ENCODE data around the gene MEIOB.

MEIOB gene

GRCh38 chr16:1793578-1794220 is 78.3 kb downstream of the MEIOB start, which contains the start of gene IGFALS:
Gene IGFALS (minus strand): TSS chr16:1793705. CDS start chr16:1793652, 53 bp downstream.
- TF ChIP-seq TCF4 (CRISPR knock-in tag; IDR thresholded peaks at IDR 0.05; ENCODE audit: borderline replicate concordance) (no peak), OSR1 (CRISPR knock-in tag; IDR thresholded peaks at IDR 0.05) (no peak), PPARA (CRISPR knock-in tag; IDR thresholded peaks at IDR 0.05; ENCODE audit: borderline replicate concordance) (no peak), CSDC2 (CRISPR knock-in tag; IDR thresholded peaks at IDR 0.05) (no peak), TOX (CRISPR knock-in tag; IDR thresholded peaks at IDR 0.05; ENCODE audit: borderline replicate concordance) (no peak), POU6F1 (CRISPR knock-in tag; IDR thresholded peaks at IDR 0.05; ENCODE audit: borderline replicate concordance, low read depth) (no peak), ARNTL (CRISPR knock-in tag; IDR thresholded peaks at IDR 0.05; ENCODE audit: borderline replicate concordance, low read depth) (no peak), ESRRG (CRISPR knock-in tag; IDR thresholded peaks at IDR 0.05) (no peak), GLIS3 (CRISPR knock-in tag; IDR thresholded peaks at IDR 0.05) (no peak), PATZ1 (CRISPR knock-in tag; IDR thresholded peaks at IDR 0.05; ENCODE audit: borderline replicate concordance) (no peak), TSHZ2 (CRISPR knock-in tag; IDR thresholded peaks at IDR 0.05) (no peak)
- no peak; the same call in 2 of the 3 replicates for ATAC-seq

GRCh38 chr16:1792836-1793577 is 79.0 kb downstream of the MEIOB start:
- ATAC-seq, result no peak
- no peak for TF ChIP-seq GLIS3 (CRISPR knock-in tag; IDR thresholded peaks at IDR 0.05)
- TF ChIP-seq ZFP3 (CRISPR knock-in tag; IDR thresholded peaks at IDR 0.05), result no peak
- TF ChIP-seq POU6F1 (CRISPR knock-in tag; IDR thresholded peaks at IDR 0.05; ENCODE audit: borderline replicate concordance, low read depth), result no peak
- TF ChIP-seq ZNF70 (CRISPR knock-in tag; IDR thresholded peaks at IDR 0.05), result no peak
- no peak for TF ChIP-seq TCF4 (CRISPR knock-in tag; IDR thresholded peaks at IDR 0.05; ENCODE audit: borderline replicate concordance)
- no peak for TF ChIP-seq BACH2 (CRISPR knock-in tag; IDR thresholded peaks at IDR 0.05; ENCODE audit: borderline replicate concordance)
- no peak for TF ChIP-seq ZNF8 (CRISPR knock-in tag; IDR thresholded peaks at IDR 0.05)
- no peak for TF ChIP-seq ZFP30 (CRISPR knock-in tag; IDR thresholded peaks at IDR 0.05)
- TF ChIP-seq RARB (CRISPR knock-in tag; IDR thresholded peaks at IDR 0.05), result no peak
- no peak for TF ChIP-seq OSR1 (CRISPR knock-in tag; IDR thresholded peaks at IDR 0.05)
- TF ChIP-seq CSDC2 (CRISPR knock-in tag; IDR thresholded peaks at IDR 0.05), result no peak
- no peak for TF ChIP-seq CREB5 (CRISPR knock-in tag; IDR thresholded peaks at IDR 0.05; ENCODE audit: low read depth)
- no peak for TF ChIP-seq TOX (CRISPR knock-in tag; IDR thresholded peaks at IDR 0.05; ENCODE audit: borderline replicate concordance)
- no peak for TF ChIP-seq ZNF565 (CRISPR knock-in tag; conservative IDR thresholded peaks at IDR 0.05; ENCODE audit: low read depth)
- TF ChIP-seq TSHZ2 (CRISPR knock-in tag; IDR thresholded peaks at IDR 0.05), result no peak
- no peak for TF ChIP-seq PATZ1 (CRISPR knock-in tag; IDR thresholded peaks at IDR 0.05; ENCODE audit: borderline replicate concordance)
- TF ChIP-seq PPARA (CRISPR knock-in tag; IDR thresholded peaks at IDR 0.05; ENCODE audit: borderline replicate concordance), result no peak
